H1 (cell line): ENCODE data around the gene NUP42. TPM values are rescaled to one million over a fixed set of nuclear protein-coding genes. Genes with fewer than 3 reads are reported as not detected.

Experiments used
- HDAC6 ChIP-seq: IDR thresholded peaks from one replicate; pipeline ENCODE4 v1.7.1; 2012; ENCODE audit warnings: low read depth, mild to moderate bottlenecking, inconsistent platforms, low read length, moderate library complexity
- polyA plus RNA-seq, 7 experiments: library from polyadenylated mRNA; depleted of rRNA in 3 of 7; stranded (reverse) in 5 of 7; unstranded in 2 of 7; fragments of >200 nt in 5 of 7; fragments of 200-250 nt in 2 of 7; gene quantifications; 1 replicate in 5 of 7; 2 replicates in 1 of 7; 4 replicates in 1 of 7; pipeline versions ENCODE4 v1.2.1 to v1.2.3, GENCODE V29; 2011 to 2013; ENCODE audit warnings: missing spikeins in 2 of 7, mixed read lengths in 2 of 7
- total RNA-seq: library from RNA; stranded (reverse); fragmentation: NEBNext Ultra II Directional; extraction: Animal tissue kit (Norgen Biotek cat#: 25700); gene quantifications from 2 replicates; pipeline ENCODE4 v1.2.1, GENCODE V29; 2021
- TF ChIP-seq, protein P1 (sequence below), 3 experiments: IDR thresholded peaks; 1 replicate in 2 of 3; 2 replicates in 1 of 3; pipeline versions ENCODE4 v1.5.1 to v1.6.1; 2011; ENCODE audit warnings: low read length in 3 of 3, mild to moderate bottlenecking in 3 of 3, inconsistent platforms in 2 of 3, low read depth in 1 of 3, moderate library complexity in 1 of 3; ENCODE audit not compliant: insufficient read depth in 1 of 3; ENCODE audit errors: control extremely low read depth in 1 of 3

The NUP42 gene
- total and polyA plus RNA-seq, 2 of the 8 experiments (the other 6 are each of a cell fraction or from before 2014, with no cell fraction given), result 31.8 to 41.2 TPM

DNA sequence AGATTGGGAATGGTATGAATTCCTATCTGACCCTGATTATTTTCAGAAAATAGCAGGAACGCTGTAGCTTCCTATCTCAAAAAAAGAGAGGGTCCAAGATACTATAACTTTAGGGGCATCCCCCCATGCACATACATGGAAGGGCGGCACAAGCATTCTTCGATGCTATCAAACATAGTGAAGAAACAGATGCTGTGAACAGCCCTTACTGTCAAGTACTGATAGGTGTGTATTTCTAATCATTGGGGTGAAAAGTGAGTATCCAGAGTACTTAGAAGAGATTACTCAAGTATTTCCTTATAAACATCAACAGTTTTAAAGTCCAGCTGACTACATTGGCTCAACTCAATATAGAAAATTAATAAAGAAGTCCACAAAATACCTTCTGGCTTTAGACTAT is 17.0 kb upstream of the NUP42 start (continued):
- no peak for TF ChIP-seq HDAC6
- TF ChIP-seq, protein P1, sequence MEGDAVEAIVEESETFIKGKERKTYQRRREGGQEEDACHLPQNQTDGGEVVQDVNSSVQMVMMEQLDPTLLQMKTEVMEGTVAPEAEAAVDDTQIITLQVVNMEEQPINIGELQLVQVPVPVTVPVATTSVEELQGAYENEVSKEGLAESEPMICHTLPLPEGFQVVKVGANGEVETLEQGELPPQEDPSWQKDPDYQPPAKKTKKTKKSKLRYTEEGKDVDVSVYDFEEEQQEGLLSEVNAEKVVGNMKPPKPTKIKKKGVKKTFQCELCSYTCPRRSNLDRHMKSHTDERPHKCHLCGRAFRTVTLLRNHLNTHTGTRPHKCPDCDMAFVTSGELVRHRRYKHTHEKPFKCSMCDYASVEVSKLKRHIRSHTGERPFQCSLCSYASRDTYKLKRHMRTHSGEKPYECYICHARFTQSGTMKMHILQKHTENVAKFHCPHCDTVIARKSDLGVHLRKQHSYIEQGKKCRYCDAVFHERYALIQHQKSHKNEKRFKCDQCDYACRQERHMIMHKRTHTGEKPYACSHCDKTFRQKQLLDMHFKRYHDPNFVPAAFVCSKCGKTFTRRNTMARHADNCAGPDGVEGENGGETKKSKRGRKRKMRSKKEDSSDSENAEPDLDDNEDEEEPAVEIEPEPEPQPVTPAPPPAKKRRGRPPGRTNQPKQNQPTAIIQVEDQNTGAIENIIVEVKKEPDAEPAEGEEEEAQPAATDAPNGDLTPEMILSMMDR (IDR thresholded peaks at IDR 0.05; ENCODE audit: control extremely low read depth in 1 of 3, insufficient read depth in 1 of 3, low read depth in 1 of 3, low read length in 3 of 3), result no peak
